HG03139 (cell line): ENCODE results near the gene SLX4.

Experiments
- ATAC-seq: cut with Tn5 transposase; IDR thresholded peaks from one replicate; pipeline ENCODE4 v1.9.1; 2021; ENCODE audit not compliant: unreplicated experiment

The SLX4 gene

GRCh38 chr16:3601614-3602319 is 9.6 kb downstream of the SLX4 start:
- ATAC-seq = no peak

- ATAC-seq = no peak
These were observed 11.5 kb downstream of the SLX4 start for GRCh38 chr16:3599922-3600321.

DNA sequence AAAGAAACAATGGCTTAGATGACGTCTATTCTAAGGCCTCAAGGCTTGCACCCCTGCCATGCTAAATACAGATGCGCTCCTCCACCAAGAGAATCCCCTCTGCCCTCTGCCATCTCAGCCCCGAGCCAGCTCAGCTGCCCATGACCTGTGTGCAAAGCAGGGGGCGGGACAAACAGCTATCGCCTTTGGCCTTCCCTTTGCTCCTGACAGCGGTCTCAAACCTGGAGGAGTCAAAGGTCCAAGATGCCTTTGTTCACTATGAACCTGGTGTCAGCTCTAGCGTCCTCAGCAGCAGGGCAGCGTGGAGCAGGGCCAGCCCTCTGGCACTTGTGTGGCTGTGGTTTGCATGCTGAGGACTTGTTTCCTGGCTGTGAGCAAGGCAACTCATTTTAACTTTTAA is 12.3 kb downstream of the SLX4 start:
- ATAC-seq = no peak

DNA sequence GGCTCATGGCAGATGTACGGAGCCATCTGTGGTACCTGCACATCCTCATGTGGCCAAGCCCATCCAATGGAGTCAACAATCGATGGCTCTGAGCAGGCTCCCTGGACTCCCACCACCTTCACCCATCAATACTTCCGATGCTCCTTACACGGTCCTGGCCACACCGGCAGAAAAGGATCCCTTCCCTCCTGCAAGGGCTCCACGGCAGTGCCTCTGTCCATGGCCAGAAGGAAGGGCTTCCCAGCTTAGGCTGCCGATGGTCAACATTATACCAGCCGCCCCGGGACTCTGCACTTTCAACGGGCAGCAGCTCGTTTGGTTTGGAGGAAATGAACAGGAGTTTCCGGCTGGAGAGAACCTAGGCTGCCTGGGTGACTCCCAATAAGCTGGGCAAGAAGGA is 13.2 kb downstream of the SLX4 start:
- no peak for ATAC-seq

DNA sequence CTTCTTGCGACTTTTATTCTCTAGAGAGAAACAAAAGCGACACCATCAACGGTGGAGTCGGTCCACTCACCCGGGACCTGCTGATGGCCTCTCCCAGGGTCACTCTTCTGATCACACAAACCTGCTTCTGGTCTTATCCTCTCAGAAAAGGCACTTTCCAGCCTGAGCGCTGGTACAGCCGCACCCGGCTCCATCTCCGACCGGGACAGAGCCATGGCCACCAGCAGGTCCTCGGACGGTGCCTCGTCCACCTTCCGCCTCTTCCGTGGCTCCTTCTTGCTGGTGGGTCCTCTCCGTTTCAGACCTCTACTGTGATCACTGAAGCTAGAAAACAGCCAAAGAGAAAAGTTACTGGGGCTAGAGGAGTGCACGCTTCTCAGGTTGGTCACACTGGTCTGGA is 13.7 kb downstream of the SLX4 start:
- no peak for ATAC-seq

- ATAC-seq = no peak
These were observed 14.2 kb downstream of the SLX4 start for GRCh38 chr16:3597226-3597625.

DNA sequence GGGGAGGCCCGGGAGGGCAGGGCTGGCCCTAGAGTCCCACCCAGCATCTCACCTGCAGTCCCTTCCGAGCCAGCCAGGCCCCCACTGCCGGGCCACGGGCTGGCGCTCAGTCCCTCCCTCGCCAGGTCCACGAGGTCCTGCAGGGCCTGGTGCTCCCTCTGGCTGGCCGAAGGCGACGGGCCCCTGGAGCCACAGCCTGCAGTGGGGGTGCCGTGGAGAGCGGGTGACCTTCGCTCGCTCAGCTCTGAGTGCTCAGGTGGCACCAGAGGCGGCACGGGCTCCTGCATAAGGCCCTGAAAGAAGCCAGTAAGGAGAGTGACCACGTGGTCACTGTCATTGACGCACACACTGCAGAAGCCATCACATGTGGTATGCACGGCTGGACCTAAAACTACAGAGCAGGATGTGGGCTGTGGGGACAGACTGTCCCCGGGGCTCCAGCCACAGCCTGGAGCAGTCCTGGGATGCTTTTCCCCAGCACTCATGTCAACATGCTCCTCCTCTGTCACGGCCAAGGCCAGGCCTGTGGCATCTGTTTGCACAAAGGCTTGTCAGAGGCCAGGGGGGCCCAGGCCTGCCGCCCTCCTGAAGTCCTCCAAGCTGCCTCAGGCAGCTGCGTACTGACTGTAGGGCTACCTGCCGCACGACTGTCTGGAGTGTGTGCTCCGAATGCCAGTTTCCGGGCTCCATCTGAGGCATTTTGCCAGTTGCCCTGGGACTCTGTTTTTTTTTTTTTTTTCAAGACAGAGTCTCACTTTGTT is 15.1 kb downstream of the SLX4 start:
- no peak for ATAC-seq

DNA sequence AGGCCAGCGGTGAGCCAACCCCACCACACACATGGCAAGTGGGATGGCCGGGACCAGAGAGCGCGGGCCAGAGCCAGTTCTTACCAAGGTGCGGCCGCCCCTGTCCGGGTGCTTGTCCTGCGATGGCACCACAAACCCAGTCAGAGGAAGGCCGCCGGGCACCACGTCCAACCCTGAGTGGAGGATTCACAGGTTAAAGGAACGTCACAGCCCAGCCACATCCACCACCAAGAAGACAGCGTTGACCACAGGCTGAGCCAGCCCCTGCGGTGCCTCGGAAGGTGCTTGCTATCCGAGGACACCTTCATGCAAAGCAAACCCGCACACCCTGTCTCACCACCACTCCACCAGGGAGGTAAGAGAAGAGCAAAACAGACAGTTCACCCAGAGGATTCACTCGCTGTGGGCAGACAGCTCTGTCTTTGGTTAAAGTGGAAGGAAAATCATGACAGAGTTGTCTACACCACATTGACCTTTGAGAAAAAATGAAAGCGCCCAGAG is 15.8 kb downstream of the SLX4 start:
- no peak for ATAC-seq

- ATAC-seq = no peak
These were observed 16.3 kb downstream of the SLX4 start for GRCh38 chr16:3595110-3595486.

- no peak for ATAC-seq
These were observed 16.9 kb downstream of the SLX4 start for GRCh38 chr16:3594316-3595109.

DNA sequence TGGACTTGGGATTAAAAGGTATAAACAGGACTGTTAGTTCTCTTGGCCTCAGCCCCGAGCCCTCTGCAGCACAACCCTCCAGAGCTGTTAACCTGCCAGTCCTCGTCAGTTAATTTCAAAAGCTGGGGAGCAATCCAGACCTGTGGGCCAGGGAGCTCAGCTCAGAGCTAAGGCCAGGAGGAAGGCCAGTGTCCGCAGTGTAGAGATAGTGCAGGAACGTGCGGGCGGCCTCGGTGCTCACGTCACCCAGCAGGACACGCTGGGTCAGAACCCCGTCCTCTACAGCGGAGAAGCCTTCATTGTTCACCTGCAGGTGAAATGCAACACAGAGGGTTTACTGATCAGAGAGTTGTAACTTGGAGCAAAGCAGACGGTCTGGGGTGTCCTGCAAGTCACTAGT is 18.8 kb downstream of the SLX4 start:
- ATAC-seq = no peak

DNA sequence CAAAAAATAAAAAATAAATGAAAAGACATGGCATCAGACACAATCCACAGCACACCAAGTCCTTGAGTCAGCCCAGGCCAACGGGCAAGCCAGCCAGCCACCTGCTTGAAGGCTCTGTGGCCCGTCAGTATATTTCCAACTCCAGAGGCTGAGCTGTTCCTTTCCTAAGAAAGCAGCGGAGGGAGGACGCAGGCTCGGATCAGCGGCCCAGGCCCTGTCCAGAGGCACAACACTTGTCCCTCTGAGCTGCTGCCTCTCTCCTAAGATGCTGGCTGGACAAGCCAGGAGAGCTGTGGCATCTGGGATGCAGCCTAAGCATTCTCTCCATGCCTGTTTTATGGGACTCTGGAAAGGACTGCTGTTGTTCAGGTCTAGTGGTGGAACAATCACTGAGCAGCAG is 19.4 kb downstream of the SLX4 start:
- no peak for ATAC-seq

GRCh38 chr16:3591436-3591803 is 20.0 kb downstream of the SLX4 start:
- no peak for ATAC-seq

GRCh38 chr16:3590736-3591435 is 20.5 kb downstream of the SLX4 start:
- no peak for ATAC-seq

DNA sequence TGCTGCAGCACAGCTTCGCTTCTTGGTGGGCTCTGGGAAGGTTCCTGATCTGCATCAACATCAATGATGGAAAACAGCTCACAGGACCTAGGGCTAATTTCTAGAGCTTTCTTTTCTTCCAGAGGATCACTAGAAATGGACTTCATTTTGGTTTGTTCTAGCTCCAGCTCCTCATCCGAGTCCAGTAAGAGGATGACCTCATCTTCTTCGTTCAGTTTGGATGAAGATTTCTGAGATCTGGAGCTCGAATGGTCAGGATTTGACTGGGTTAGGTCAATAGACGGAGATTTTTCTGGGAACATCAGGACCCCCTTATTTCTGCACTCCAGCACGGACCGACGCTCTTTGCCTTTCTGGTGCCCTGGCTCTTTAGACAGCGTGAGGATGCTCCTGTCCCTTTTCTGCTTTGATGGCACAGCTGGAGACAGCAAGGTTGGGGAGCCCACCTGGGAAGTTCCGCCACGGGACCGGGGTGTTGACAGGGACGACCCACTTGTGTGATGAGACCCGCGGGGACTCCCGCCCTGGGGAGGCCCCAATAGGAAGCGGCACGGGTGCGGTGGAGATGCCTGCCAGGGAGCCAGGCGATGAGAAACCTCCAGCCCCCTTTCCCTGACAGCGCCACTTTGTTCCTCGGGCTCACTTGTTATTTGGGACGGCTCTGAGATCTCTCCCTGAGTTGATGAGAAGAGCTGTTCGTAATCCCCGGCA is 21.3 kb downstream of the SLX4 start:
- ATAC-seq = no peak

DNA sequence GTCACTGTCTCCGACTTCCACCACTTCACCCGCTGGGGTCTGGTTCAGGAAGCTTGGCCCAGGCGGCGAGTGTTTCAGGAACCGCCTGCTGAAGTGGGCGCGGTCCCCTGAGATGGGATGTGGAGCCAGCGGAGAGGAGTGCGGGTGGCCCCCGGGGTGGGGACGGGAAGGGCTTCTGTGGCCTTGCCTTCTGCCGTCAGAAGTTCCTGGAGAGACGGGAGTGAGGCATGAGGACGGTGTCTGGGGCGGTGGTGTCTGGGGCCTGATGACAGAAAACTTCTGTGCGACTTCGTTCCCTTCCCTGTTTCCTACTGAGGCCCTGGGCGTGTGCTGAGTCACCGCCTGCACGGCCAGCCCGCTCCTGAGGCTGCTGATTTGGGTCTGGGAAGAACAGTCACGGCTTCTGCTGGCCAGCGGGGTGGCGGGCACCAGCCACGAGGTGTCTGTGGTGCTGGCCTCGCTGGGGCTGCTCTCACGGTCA is 21.9 kb downstream of the SLX4 start:
- no peak for ATAC-seq

DNA sequence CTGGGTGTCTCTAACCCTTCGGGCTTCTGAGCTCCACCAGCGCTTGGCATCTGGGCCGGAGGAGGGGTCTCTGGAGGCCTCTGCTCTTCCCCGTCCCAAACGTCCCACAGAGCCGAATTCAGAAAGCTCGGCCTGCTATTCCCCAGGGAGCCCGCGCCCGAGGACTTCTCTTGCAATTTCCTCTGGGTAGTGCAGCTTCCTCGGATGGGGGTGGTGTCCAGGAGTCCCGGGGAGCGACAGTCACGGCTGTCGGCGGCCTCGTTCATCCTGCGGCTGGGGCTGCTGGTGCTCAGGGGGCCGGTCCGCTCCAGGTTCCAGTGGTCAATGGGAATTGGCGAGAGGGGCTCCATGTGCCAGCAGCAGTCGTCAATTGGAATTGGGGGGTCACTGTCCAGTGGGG is 22.4 kb downstream of the SLX4 start:
- ATAC-seq = no peak

GRCh38 chr16:3587547-3588110 is 23.8 kb downstream of the SLX4 start:
- no peak for ATAC-seq

GRCh38 chr16:3584412-3584811 is 27.0 kb downstream of the SLX4 start:
- ATAC-seq = no peak
